Measurements from ENCODE around the gene GULP1. TPM values are rescaled to one million over a fixed set of nuclear protein-coding genes. Genes with fewer than 3 reads are reported as not detected.

GULP1 gene
- polyA plus RNA-seq, 1 donor, result 33.3 TPM

GRCh38 chr2:188607501-188607900, 315.8 kb downstream of the GULP1 start:
- Histone ChIP-seq H3K4me1 (ENCODE audit: control insufficient read depth, insufficient read depth, low read length) (no peaks in the 10 kb centered on the region), H3K4me3 (ENCODE audit: low read length) (no peak overlapping the region), H3K9me3 (ENCODE audit: control insufficient read depth, low read depth, low read length) (peaks cover 6% of the 10 kb centered on the region), H3K27me3 (ENCODE audit: control insufficient read depth, insufficient read depth, low read length) (no peaks in the 10 kb centered on the region), H3K27ac (ENCODE audit: low read length) (no peak overlapping the region), H3K36me3 (ENCODE audit: control insufficient read depth, insufficient read depth, low read length) (no peaks in the 10 kb centered on the region)
- DNase-seq, result no peak
- WGBS (ENCODE audit: insufficient coverage, low lambda C conversion rate), result 80% methylated on average over 1 of the region's 2 CpGs

GRCh38 chr2:188609321-188610049, 317.8 kb downstream of the GULP1 start:
- H3K4me1 ChIP-seq (ENCODE audit: control insufficient read depth, insufficient read depth, low read length), result no peaks in the 10 kb centered on the region
- no CpG with 5 or more reads among the region's 1 CpG for WGBS (ENCODE audit: insufficient coverage, low lambda C conversion rate)
- H3K4me3 ChIP-seq (ENCODE audit: low read length), result no peak overlapping the region
- H3K9me3 ChIP-seq (ENCODE audit: control insufficient read depth, low read depth, low read length), result peaks cover 6% of the 10 kb centered on the region
- H3K27ac ChIP-seq (ENCODE audit: low read length), result no peak overlapping the region
- H3K27me3 ChIP-seq (ENCODE audit: control insufficient read depth, insufficient read depth, low read length), result no peaks in the 10 kb centered on the region
- no peak for DNase-seq
- H3K36me3 ChIP-seq (ENCODE audit: control insufficient read depth, insufficient read depth, low read length), result no peaks in the 10 kb centered on the region

GRCh38 chr2:188610050-188610444, 318.4 kb downstream of the GULP1 start:
- Histone ChIP-seq H3K27me3 (ENCODE audit: control insufficient read depth, insufficient read depth, low read length) (no peaks in the 10 kb centered on the region), H3K4me1 (ENCODE audit: control insufficient read depth, insufficient read depth, low read length) (no peaks in the 10 kb centered on the region), H3K36me3 (ENCODE audit: control insufficient read depth, insufficient read depth, low read length) (no peaks in the 10 kb centered on the region), H3K4me3 (ENCODE audit: low read length) (no peak overlapping the region), H3K27ac (ENCODE audit: low read length) (no peak overlapping the region), H3K9me3 (ENCODE audit: control insufficient read depth, low read depth, low read length) (peaks cover 6% of the 10 kb centered on the region)
- WGBS (ENCODE audit: insufficient coverage, low lambda C conversion rate), result no CpG with 5 or more reads among the region's 2 CpGs
- no peak for DNase-seq

- WGBS (ENCODE audit: insufficient coverage, low lambda C conversion rate), result 63% methylated on average over 2 of the region's 2 CpGs
- H3K36me3 ChIP-seq (ENCODE audit: control insufficient read depth, insufficient read depth, low read length), result no peaks in the 10 kb centered on the region
- DNase-seq, result no peak
- H3K4me3 ChIP-seq (ENCODE audit: low read length), result no peak overlapping the region
- H3K4me1 ChIP-seq (ENCODE audit: control insufficient read depth, insufficient read depth, low read length), result no peaks in the 10 kb centered on the region
- H3K27me3 ChIP-seq (ENCODE audit: control insufficient read depth, insufficient read depth, low read length), result no peaks in the 10 kb centered on the region
- H3K9me3 ChIP-seq (ENCODE audit: control insufficient read depth, low read depth, low read length), result peaks cover 6% of the 10 kb centered on the region
- H3K27ac ChIP-seq (ENCODE audit: low read length), result no peak overlapping the region
Observed at GRCh38 chr2:188610827-188611226, 319.2 kb downstream of the GULP1 start.

- Histone ChIP-seq H3K36me3 (ENCODE audit: control insufficient read depth, insufficient read depth, low read length) (no peaks in the 10 kb centered on the region), H3K27me3 (ENCODE audit: control insufficient read depth, insufficient read depth, low read length) (no peaks in the 10 kb centered on the region), H3K4me3 (ENCODE audit: low read length) (no peak overlapping the region), H3K4me1 (ENCODE audit: control insufficient read depth, insufficient read depth, low read length) (no peaks in the 10 kb centered on the region), H3K27ac (ENCODE audit: low read length) (no peak overlapping the region), H3K9me3 (ENCODE audit: control insufficient read depth, low read depth, low read length) (peaks cover 3% of the 10 kb centered on the region)
- WGBS (ENCODE audit: insufficient coverage, low lambda C conversion rate), result no CpG with 5 or more reads among the region's 4 CpGs
- no peak for DNase-seq
Observed at GRCh38 chr2:188619146-188619545, 327.5 kb downstream of the GULP1 start.

GRCh38 chr2:188620916-188621315, 329.2 kb downstream of the GULP1 start:
- H3K9me3 ChIP-seq (ENCODE audit: control insufficient read depth, low read depth, low read length), result peaks cover 3% of the 10 kb centered on the region
- no peak overlapping the region for H3K27ac ChIP-seq (ENCODE audit: low read length)
- no peaks in the 10 kb centered on the region for H3K27me3 ChIP-seq (ENCODE audit: control insufficient read depth, insufficient read depth, low read length)
- H3K36me3 ChIP-seq (ENCODE audit: control insufficient read depth, insufficient read depth, low read length), result no peaks in the 10 kb centered on the region
- no peaks in the 10 kb centered on the region for H3K4me1 ChIP-seq (ENCODE audit: control insufficient read depth, insufficient read depth, low read length)
- DNase-seq, result no peak
- no CpG with 5 or more reads among the region's 3 CpGs for WGBS (ENCODE audit: insufficient coverage, low lambda C conversion rate)
- no peak overlapping the region for H3K4me3 ChIP-seq (ENCODE audit: low read length)

GRCh38 chr2:188622601-188623260, 331.1 kb downstream of the GULP1 start:
- no peaks in the 10 kb centered on the region for H3K27me3 ChIP-seq (ENCODE audit: control insufficient read depth, insufficient read depth, low read length)
- H3K27ac ChIP-seq (ENCODE audit: low read length), result no peak overlapping the region
- H3K9me3 ChIP-seq (ENCODE audit: control insufficient read depth, low read depth, low read length), result peaks cover 3% of the 10 kb centered on the region
- DNase-seq, result no peak
- H3K4me3 ChIP-seq (ENCODE audit: low read length), result no peak overlapping the region
- no CpG with 5 or more reads among the region's 3 CpGs for WGBS (ENCODE audit: insufficient coverage, low lambda C conversion rate)
- H3K36me3 ChIP-seq (ENCODE audit: control insufficient read depth, insufficient read depth, low read length), result no peaks in the 10 kb centered on the region
- H3K4me1 ChIP-seq (ENCODE audit: control insufficient read depth, insufficient read depth, low read length), result no peaks in the 10 kb centered on the region

- 0% methylated on average over 1 of the region's 4 CpGs for WGBS (ENCODE audit: insufficient coverage, low lambda C conversion rate)
- DNase-seq, result peak in 1 of 2 donors; percentile 9
- Histone ChIP-seq H3K9me3 (ENCODE audit: control insufficient read depth, low read depth, low read length) (no peaks in the 10 kb centered on the region), H3K27me3 (ENCODE audit: control insufficient read depth, insufficient read depth, low read length) (no peaks in the 10 kb centered on the region), H3K4me1 (ENCODE audit: control insufficient read depth, insufficient read depth, low read length) (no peaks in the 10 kb centered on the region), H3K4me3 (ENCODE audit: low read length) (no peak overlapping the region), H3K36me3 (ENCODE audit: control insufficient read depth, insufficient read depth, low read length) (no peaks in the 10 kb centered on the region), H3K27ac (ENCODE audit: low read length) (no peak overlapping the region)
Observed at GRCh38 chr2:188623995-188624643, 332.4 kb downstream of the GULP1 start.

GRCh38 chr2:188627471-188627870, 335.8 kb downstream of the GULP1 start:
- no peaks in the 10 kb centered on the region for H3K27me3 ChIP-seq (ENCODE audit: control insufficient read depth, insufficient read depth, low read length)
- DNase-seq, result no peak
- H3K4me3 ChIP-seq (ENCODE audit: low read length), result no peak overlapping the region
- no CpG with 5 or more reads among the region's 3 CpGs for WGBS (ENCODE audit: insufficient coverage, low lambda C conversion rate)
- H3K9me3 ChIP-seq (ENCODE audit: control insufficient read depth, low read depth, low read length), result no peaks in the 10 kb centered on the region
- H3K27ac ChIP-seq (ENCODE audit: low read length), result no peak overlapping the region
- no peaks in the 10 kb centered on the region for H3K4me1 ChIP-seq (ENCODE audit: control insufficient read depth, insufficient read depth, low read length)
- H3K36me3 ChIP-seq (ENCODE audit: control insufficient read depth, insufficient read depth, low read length), result no peaks in the 10 kb centered on the region

GRCh38 chr2:188628989-188629752, 337.5 kb downstream of the GULP1 start:
- Histone ChIP-seq H3K27ac (ENCODE audit: low read length) (no peak overlapping the region), H3K4me1 (ENCODE audit: control insufficient read depth, insufficient read depth, low read length) (no peaks in the 10 kb centered on the region), H3K9me3 (ENCODE audit: control insufficient read depth, low read depth, low read length) (no peaks in the 10 kb centered on the region), H3K36me3 (ENCODE audit: control insufficient read depth, insufficient read depth, low read length) (no peaks in the 10 kb centered on the region), H3K4me3 (ENCODE audit: low read length) (no peak overlapping the region), H3K27me3 (ENCODE audit: control insufficient read depth, insufficient read depth, low read length) (no peaks in the 10 kb centered on the region)
- WGBS (ENCODE audit: insufficient coverage, low lambda C conversion rate), result no CpG with 5 or more reads among the region's 4 CpGs
- DNase-seq, result no peak
